ENCODE measurements around the gene ATP2C1. TPM values are rescaled to one million over a fixed set of nuclear protein-coding genes. Genes with fewer than 3 reads are reported as not detected.

Gene ATP2C1
- total and polyA plus RNA-seq, 2 of the 13 experiments (the other 11 are each of a cell fraction or from before 2014, with no cell fraction given): 32.4 to 37.6 TPM

DNA sequence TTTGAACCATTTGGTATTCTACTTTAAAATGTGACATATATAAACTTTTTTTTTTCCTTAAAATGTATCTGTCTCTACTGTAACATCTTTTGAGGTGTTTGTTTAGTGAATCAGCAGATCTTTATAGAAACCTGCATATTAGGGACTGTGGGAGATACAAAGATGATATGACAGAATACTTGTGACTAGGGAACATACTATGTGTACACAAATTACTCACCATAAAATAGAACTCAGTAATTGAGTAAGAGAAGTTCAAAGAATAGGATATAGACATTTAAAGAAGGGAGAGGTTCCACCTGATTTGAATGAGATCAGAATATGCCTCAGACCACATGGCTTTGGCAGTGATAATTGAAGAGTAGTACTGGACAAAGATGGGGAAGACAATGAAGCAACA lies 47.9 kb downstream of the ATP2C1 start (continued):
- TF ChIP-seq, protein P1, sequence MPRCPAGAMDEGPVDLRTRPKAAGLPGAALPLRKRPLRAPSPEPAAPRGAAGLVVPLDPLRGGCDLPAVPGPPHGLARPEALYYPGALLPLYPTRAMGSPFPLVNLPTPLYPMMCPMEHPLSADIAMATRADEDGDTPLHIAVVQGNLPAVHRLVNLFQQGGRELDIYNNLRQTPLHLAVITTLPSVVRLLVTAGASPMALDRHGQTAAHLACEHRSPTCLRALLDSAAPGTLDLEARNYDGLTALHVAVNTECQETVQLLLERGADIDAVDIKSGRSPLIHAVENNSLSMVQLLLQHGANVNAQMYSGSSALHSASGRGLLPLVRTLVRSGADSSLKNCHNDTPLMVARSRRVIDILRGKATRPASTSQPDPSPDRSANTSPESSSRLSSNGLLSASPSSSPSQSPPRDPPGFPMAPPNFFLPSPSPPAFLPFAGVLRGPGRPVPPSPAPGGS (CRISPR knock-in tag; IDR thresholded peaks at IDR 0.05): no peak
- TF ChIP-seq ZNF746 (CRISPR knock-in tag; IDR thresholded peaks at IDR 0.05): no peak
- no peak for TF ChIP-seq MTA3 (CRISPR knock-in tag; IDR thresholded peaks at IDR 0.05)
- TF ChIP-seq SIN3A (IDR thresholded peaks at IDR 0.05; ENCODE audit: borderline replicate concordance, low read depth, low read length): no peak
- TF ChIP-seq SETDB1 (CRISPR knock-in tag; IDR thresholded peaks at IDR 0.05; ENCODE audit: borderline replicate concordance): no peak

DNA sequence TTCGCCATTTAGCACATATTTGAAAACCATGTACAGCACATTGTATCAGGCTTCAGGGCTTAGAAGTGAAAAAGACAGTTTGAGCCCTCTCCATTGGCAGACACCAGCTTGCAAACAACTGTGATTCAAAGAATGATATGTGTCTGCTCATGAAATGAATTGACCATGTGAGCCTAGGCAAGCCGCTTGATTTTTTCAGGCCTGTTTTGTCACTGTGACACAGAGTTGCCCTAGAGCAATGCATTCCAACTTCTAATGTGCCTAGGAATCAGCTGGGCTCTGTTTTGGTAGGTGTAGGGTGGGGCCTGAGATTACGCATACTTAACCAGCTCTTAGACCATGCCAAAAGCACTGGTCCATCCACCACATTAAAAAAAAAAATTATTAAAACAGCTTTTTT lies 53.0 kb downstream of the ATP2C1 start:
- WGBS (ENCODE audit: low lambda C conversion rate): 98% methylated on average over 3 of the region's 3 CpGs
- in situ Hi-C loops (cut with HindIII; ENCODE audit: extremely low pct_ligation_motif_present, low pct_unique_long_range_greater_than_20kb): no loop called here
- Histone ChIP-seq H3K27me3 (ENCODE audit: control insufficient read depth in 1 of 2, insufficient read depth in 2 of 2, low read length in 2 of 2) (no peaks in the 10 kb centered on the region), H3K4me2 (ENCODE audit: low read depth, low read length) (no peak overlapping the region), H3K9ac (ENCODE audit: insufficient read depth, low read depth, low read length) (no peak overlapping the region), H3K36me3 (replicated peaks in 1 of 2; ENCODE audit: control insufficient read depth in 1 of 2, insufficient read depth in 2 of 2, low read length in 2 of 2) (peaks cover 4 to 19% of the 10 kb centered on the region in 2 experiments), H3K79me2 (ENCODE audit: insufficient read depth, low read length) (no peaks in the 10 kb centered on the region), H4K20me1 (ENCODE audit: insufficient read depth, low read length) (no peaks in the 10 kb centered on the region), H3K4me1 (ENCODE audit: insufficient read depth, low read length) (no peaks in the 10 kb centered on the region), H3K9me3 (ENCODE audit: low read length) (no peaks in the 10 kb centered on the region), H2AFZ (ENCODE audit: low read length) (no peak overlapping the region), H3K27ac (ENCODE audit: extremely low read length, insufficient read depth, low read length) (no peak overlapping the region), H3K4me3 (replicated peaks in 1 of 3; ENCODE audit: insufficient read depth in 1 of 3, low read depth in 2 of 3, low read length in 3 of 3) (no peak overlapping the region)
- CTCF ChIA-PET (ENCODE audit: low intra/inter-chr PET ratio, low total read pairs): no interaction called here
- no peak for FAIRE-seq
- ATAC-seq: no peak
- POLR2A ChIA-PET: no interaction called here
- no peak for DNase-seq (ENCODE audit: low spot score)
- no TSS peak for BruUV-seq (replicated peaks)
- TF ChIP-seq, protein P2, sequence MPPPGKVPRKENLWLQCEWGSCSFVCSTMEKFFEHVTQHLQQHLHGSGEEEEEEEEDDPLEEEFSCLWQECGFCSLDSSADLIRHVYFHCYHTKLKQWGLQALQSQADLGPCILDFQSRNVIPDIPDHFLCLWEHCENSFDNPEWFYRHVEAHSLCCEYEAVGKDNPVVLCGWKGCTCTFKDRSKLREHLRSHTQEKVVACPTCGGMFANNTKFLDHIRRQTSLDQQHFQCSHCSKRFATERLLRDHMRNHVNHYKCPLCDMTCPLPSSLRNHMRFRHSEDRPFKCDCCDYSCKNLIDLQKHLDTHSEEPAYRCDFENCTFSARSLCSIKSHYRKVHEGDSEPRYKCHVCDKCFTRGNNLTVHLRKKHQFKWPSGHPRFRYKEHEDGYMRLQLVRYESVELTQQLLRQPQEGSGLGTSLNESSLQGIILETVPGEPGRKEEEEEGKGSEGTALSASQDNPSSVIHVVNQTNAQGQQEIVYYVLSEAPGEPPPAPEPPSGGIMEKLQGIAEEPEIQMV (CRISPR knock-in tag; IDR thresholded peaks at IDR 0.05; ENCODE audit: low read depth): no peak
- no peak for TF ChIP-seq ZFP90 (CRISPR knock-in tag; IDR thresholded peaks at IDR 0.05; ENCODE audit: borderline replicate concordance)
- no peak for TF ChIP-seq MTA3 (CRISPR knock-in tag; IDR thresholded peaks at IDR 0.05)
- no peak for TF ChIP-seq ZNF563 (CRISPR knock-in tag; IDR thresholded peaks at IDR 0.05)
- TF ChIP-seq ATF7 (IDR thresholded peaks at IDR 0.05): no peak
- no peak for TF ChIP-seq ATF7 (CRISPR knock-in tag; IDR thresholded peaks at IDR 0.05)
- no peak for TF ChIP-seq TOE1 (CRISPR knock-in tag; IDR thresholded peaks at IDR 0.05)
- TF ChIP-seq YY1 (IDR thresholded peaks at IDR 0.05; ENCODE audit: insufficient read depth, insufficient replicate concordance, low read depth, low read length): no peak
- intact Hi-C loops (cut with micrococcal nuclease; ENCODE audit: unreplicated experiment): no loop called here

Measured in HepG2 (cell line).